HL-60 (cell line): ENCODE measurements around the gene ABCC2.

Source experiments
- DNase-seq, 2 experiments: peaks; one replicate each; pipeline ENCODE4 v3.0.0-alpha.2; 2010 to 2020; ENCODE audit warnings: low read depth in 1 of 2, low spot score in 1 of 2
- H3K27ac ChIP-seq: fragments of 250-450 bp; sonication (Bioruptor Pico); replicated peaks from 2 replicates; pipeline ENCODE4 v1.5.1; 2020; ENCODE audit warnings: mild to moderate bottlenecking, moderate library complexity
- H3K27me3 ChIP-seq: fragments of 250-450 bp; sonication (Bioruptor Pico); 2 replicates; pipeline ENCODE4 v1.5.1; 2021; ENCODE audit warnings: mild to moderate bottlenecking, moderate library complexity; ENCODE audit not compliant: insufficient read depth, poor library complexity, severe bottlenecking
- H3K4me3 ChIP-seq: replicated peaks from 2 replicates; pipeline ENCODE4 v1.5.1; 2011; ENCODE audit warnings: mild to moderate bottlenecking, control low read depth, low read length; ENCODE audit not compliant: insufficient read depth
- GABPA ChIP-seq: IDR thresholded peaks from 2 replicates; pipeline ENCODE4 v1.6.1; 2012; ENCODE audit warnings: low read depth
- POLR2AphosphoS5 ChIP-seq: IDR thresholded peaks from 2 replicates; pipeline ENCODE4 v1.6.1; 2012; ENCODE audit warnings: low read depth
- REST ChIP-seq: IDR thresholded peaks from 2 replicates; pipeline ENCODE4 v1.6.1; 2012; ENCODE audit warnings: low read depth; ENCODE audit not compliant: insufficient replicate concordance
- SPI1 ChIP-seq: IDR thresholded peaks from 2 replicates; pipeline ENCODE4 v1.6.1; 2012; ENCODE audit warnings: low read depth, mild to moderate bottlenecking, borderline replicate concordance
- TF ChIP-seq, protein P1 (sequence below): IDR thresholded peaks from one replicate; pipeline ENCODE4 v1.5.1; 2011; ENCODE audit warnings: low read length, control low read depth, inconsistent platforms; ENCODE audit not compliant: insufficient read depth

The ABCC2 gene

DNA sequence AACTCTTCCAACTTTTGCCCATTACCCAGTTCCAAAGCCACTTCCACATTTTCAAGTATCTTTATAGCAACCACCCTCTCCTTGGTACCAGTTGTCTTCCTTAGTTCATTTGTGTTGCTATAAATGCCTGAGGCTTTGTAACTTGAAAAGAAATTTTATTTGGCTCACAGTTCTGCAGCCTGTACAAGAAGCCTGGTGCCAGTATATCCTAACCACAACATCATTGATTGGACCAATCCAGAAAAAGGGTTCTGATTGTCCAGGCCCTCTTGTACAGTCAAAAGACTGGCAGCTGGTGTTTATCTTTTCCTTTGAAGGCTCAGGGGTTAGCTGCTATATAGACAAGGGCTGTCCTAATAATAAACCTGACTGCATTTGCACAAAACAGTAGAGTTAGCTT, 21.1 kb upstream of the ABCC2 start:
- no peak overlapping the region for H3K27ac ChIP-seq

DNA sequence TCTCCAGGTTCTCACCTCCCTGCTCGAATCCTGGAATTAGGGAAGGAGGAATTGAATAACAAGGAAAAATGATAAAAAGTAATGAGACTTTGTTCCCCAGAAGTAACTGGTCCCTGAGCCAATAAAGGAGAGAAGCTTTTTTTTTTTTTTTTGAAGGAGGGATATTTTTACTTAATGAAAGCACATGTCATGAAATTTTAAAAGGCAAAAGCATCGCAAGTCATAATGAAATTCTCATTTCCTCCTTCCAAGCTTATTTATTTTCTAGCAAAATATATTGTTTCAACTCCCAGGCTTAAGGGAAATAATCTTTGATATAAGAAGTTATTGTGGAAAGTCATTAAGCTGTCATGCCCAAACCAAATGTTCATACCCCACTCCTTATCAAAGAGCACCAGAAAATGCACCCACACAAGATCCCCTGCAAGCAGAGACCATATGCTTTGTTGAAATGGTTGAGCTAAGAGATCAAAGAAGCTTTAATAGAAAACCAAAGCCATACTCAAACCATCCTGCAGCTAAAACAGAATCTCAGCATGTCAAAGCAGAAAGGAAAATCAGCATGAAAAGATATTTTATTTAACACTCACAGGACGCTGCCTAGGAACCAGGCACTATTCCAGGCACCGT, 16.7 kb upstream of the ABCC2 start:
- DNase-seq, result no peak
- no peak for TF ChIP-seq SPI1
- TF ChIP-seq, protein P1, sequence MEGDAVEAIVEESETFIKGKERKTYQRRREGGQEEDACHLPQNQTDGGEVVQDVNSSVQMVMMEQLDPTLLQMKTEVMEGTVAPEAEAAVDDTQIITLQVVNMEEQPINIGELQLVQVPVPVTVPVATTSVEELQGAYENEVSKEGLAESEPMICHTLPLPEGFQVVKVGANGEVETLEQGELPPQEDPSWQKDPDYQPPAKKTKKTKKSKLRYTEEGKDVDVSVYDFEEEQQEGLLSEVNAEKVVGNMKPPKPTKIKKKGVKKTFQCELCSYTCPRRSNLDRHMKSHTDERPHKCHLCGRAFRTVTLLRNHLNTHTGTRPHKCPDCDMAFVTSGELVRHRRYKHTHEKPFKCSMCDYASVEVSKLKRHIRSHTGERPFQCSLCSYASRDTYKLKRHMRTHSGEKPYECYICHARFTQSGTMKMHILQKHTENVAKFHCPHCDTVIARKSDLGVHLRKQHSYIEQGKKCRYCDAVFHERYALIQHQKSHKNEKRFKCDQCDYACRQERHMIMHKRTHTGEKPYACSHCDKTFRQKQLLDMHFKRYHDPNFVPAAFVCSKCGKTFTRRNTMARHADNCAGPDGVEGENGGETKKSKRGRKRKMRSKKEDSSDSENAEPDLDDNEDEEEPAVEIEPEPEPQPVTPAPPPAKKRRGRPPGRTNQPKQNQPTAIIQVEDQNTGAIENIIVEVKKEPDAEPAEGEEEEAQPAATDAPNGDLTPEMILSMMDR, result no peak
- TF ChIP-seq REST, result no peak
- no peak for TF ChIP-seq POLR2AphosphoS5
- TF ChIP-seq GABPA, result no peak
- H3K27me3 ChIP-seq, result no peaks in the 10 kb centered on the region
- H3K27ac ChIP-seq, result no peak overlapping the region
- H3K4me3 ChIP-seq, result no peak overlapping the region

More for the DNA sequence above, 21.1 kb upstream of the ABCC2 start:
- H3K4me3 ChIP-seq, result no peak overlapping the region
- TF ChIP-seq SPI1 (peak; percentile 26; the same call in 1 of the 2 replicates), GABPA (no peak)
- DNase-seq, result no peak
- H3K27me3 ChIP-seq, result no peaks in the 10 kb centered on the region

- no peaks in the 10 kb centered on the region for H3K27me3 ChIP-seq
- H3K4me3 ChIP-seq, result no peak overlapping the region
- no peak for DNase-seq
- no peak overlapping the region for H3K27ac ChIP-seq
- TF ChIP-seq, protein P1, result no peak
- TF ChIP-seq REST, result no peak
- TF ChIP-seq POLR2AphosphoS5, result no peak
- TF ChIP-seq SPI1, result no peak
- TF ChIP-seq GABPA, result no peak
These were observed 16.1 kb upstream of the ABCC2 start for GRCh38 chr10:99766302-99766681.

DNA sequence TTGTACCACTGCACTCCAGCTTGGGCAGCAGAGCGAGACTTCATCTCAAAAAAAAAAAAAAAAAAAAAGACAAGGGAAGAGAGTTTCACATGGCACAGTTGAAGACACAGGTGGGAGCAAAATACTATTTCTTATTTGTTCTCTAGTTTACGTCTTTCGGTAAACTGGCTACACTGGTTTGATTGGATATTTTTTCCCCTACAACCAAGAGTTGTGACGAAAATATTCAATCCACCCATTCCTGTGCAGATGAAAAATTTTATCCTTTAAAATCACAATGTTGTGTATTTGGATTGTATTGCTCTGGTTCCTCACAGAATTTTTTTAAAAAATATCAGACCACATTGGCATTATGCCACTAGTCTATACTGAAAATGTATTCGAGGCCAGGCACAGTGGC, 14.5 kb upstream of the ABCC2 start:
- Histone ChIP-seq H3K4me3 (no peak overlapping the region), H3K27me3 (no peaks in the 10 kb centered on the region), H3K27ac (no peak overlapping the region)
- DNase-seq, result no peak
- TF ChIP-seq SPI1 (no peak), GABPA (no peak)

DNA sequence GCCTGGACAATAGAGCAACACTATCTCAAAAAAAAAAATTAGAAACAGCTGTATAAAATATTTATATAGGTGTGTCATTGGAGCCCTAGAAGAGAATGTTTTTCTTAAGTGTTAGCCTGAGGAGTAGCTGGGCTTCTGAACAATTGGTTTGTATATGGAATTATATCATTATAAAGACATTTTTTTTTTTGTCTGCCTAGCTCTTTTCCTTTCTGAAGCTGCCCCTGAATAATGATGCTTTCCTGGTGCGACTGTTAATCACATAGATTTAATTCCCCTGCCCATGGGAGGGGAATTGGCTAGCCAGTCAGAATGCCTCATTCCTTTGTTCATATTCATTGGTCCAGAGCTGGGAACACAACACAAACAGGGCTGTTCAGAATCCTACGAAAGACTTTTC, 13.9 kb upstream of the ABCC2 start:
- TF ChIP-seq POLR2AphosphoS5 (no peak), REST (no peak), SPI1 (no peak)
- TF ChIP-seq, protein P1, result no peak
- H3K27me3 ChIP-seq, result no peaks in the 10 kb centered on the region
- H3K4me3 ChIP-seq, result no peak overlapping the region
- H3K27ac ChIP-seq, result no peak overlapping the region
- no peak for DNase-seq
